IMR-90 (cell line): ENCODE data around the gene NAV2. TPM values are rescaled to one million over a fixed set of nuclear protein-coding genes. Genes with fewer than 3 reads are reported as not detected.

Experiments used
- ATAC-seq: fragments of 200-7000 bp; cut with Tn5 transposase; 2 replicates; pipeline ENCODE4 v1.9.1; 2020; ENCODE audit warnings: low read depth, mild to moderate bottlenecking, moderate library complexity
- BruUV-seq: library from RNA; stranded (reverse); fragments of 400-500 nt; replicated peaks from 2 replicates; lab custom pipeline; 2021; lab: Mats Ljungman, UMichigan
- CTCF ChIA-PET: fragments of 300-600 bp; formaldehyde crosslinking; extraction: SDS; loops from one replicate; lab custom pipeline; 2021; ENCODE audit warnings: antibody characterized with exemption; lab: Yijun Ruan, JAX
- POLR2A ChIA-PET: fragments of 300-600 bp; sonication (Branson Sonifier 250); formaldehyde crosslinking; loops from one replicate; lab custom pipeline; 2022; ENCODE audit warnings: antibody characterized with exemption; ENCODE audit not compliant: unreplicated experiment; lab: Charles Lee
- DNase-seq: peaks from one replicate; pipeline ENCODE4 v3.0.0; 2013
- H2AFZ ChIP-seq: replicated peaks from 2 replicates; pipeline ENCODE3; 2013; ENCODE audit warnings: low read length, mild to moderate bottlenecking; ENCODE audit not compliant: poor library complexity
- H2AK5ac ChIP-seq: 2 replicates; pipeline ENCODE4 v1.6.1; 2013; ENCODE audit warnings: low read depth, low read length, inconsistent platforms
- H2AK9ac ChIP-seq: replicated peaks from 2 replicates; pipeline ENCODE3; 2013; ENCODE audit warnings: mild to moderate bottlenecking, low read depth, low read length, moderate library complexity; ENCODE audit not compliant: poor library complexity
- H2BK120ac ChIP-seq: 2 replicates; pipeline ENCODE4 v1.6.1; 2013; ENCODE audit warnings: low read depth, low read length, inconsistent platforms
- H2BK15ac ChIP-seq: 3 replicates; pipeline ENCODE4 v1.6.1; 2013; ENCODE audit warnings: low read depth, low read length, inconsistent platforms
- H2BK20ac ChIP-seq: 2 replicates; pipeline ENCODE4 v1.6.1; 2013; ENCODE audit warnings: low read depth, mild to moderate bottlenecking, inconsistent platforms, low read length, moderate library complexity
- H2BK5ac ChIP-seq: 2 replicates; pipeline ENCODE4 v1.6.1; 2013; ENCODE audit warnings: mild to moderate bottlenecking, low read depth, low read length, inconsistent platforms; ENCODE audit not compliant: poor library complexity, severe bottlenecking
- H3K14ac ChIP-seq: replicated peaks from 2 replicates; pipeline ENCODE4 v1.6.1; 2013; ENCODE audit warnings: low read depth, low read length, inconsistent platforms
- H3K18ac ChIP-seq: 2 replicates; pipeline ENCODE4 v1.6.1; 2013; ENCODE audit warnings: low read depth, low read length, control low read depth
- H3K23ac ChIP-seq: 2 replicates; pipeline ENCODE4 v1.6.1; 2013; ENCODE audit warnings: low read depth, low read length, inconsistent platforms
- H3K27ac ChIP-seq: 2 replicates; pipeline ENCODE4 v1.5.1; 2013; ENCODE audit warnings: mild to moderate bottlenecking, control low read depth, low read length; ENCODE audit not compliant: insufficient read depth
- H3K27me3 ChIP-seq: 2 replicates; pipeline ENCODE4 v1.6.1; 2013; ENCODE audit warnings: low read length; ENCODE audit not compliant: control insufficient read depth, insufficient read depth
- H3K36me3 ChIP-seq: 2 replicates; pipeline ENCODE4 v1.6.1; 2013; ENCODE audit warnings: low read length, mixed read lengths; ENCODE audit not compliant: control insufficient read depth, insufficient read depth
- H3K4ac ChIP-seq: 2 replicates; pipeline ENCODE4 v1.6.1; 2013; ENCODE audit warnings: low read depth, low read length, inconsistent platforms
- H3K4me1 ChIP-seq: 2 replicates; pipeline ENCODE4 v1.6.1; 2013; ENCODE audit warnings: low read length, mixed read lengths; ENCODE audit not compliant: control insufficient read depth, insufficient read depth
- H3K4me2 ChIP-seq: 2 replicates; pipeline ENCODE4 v1.6.1; 2013; ENCODE audit warnings: low read depth, mild to moderate bottlenecking, control low read depth, low read length, moderate library complexity
- H3K4me3 ChIP-seq: 2 replicates; pipeline ENCODE4 v1.5.1; 2013; ENCODE audit warnings: low read depth, mild to moderate bottlenecking, control low read depth, low read length, moderate library complexity; ENCODE audit not compliant: insufficient read depth
- H3K56ac ChIP-seq: 2 replicates; pipeline ENCODE4 v1.6.1; 2013; ENCODE audit warnings: low read length, inconsistent platforms; ENCODE audit not compliant: insufficient read depth; ENCODE audit errors: extremely low read depth
- H3K79me1 ChIP-seq, 2 experiments: 2 replicates each; pipeline ENCODE4 v1.6.1; 2013; ENCODE audit warnings: low read length in 2 of 2, inconsistent platforms in 1 of 2, low read depth in 1 of 2
- H3K9ac ChIP-seq: 2 replicates; pipeline ENCODE4 v1.6.1; 2013; ENCODE audit warnings: low read depth, low read length, control low read depth
- H3K9me1 ChIP-seq: 2 replicates; pipeline ENCODE4 v1.6.1; 2013; ENCODE audit warnings: low read length, inconsistent platforms; ENCODE audit not compliant: insufficient read depth
- H3K9me3 ChIP-seq: 2 replicates; pipeline ENCODE4 v1.6.1; 2013; ENCODE audit warnings: low read length; ENCODE audit not compliant: control insufficient read depth, insufficient read depth
- H4K20me1 ChIP-seq: 2 replicates; pipeline ENCODE4 v1.6.1; 2013; ENCODE audit warnings: low read length, inconsistent platforms; ENCODE audit not compliant: insufficient read depth
- H4K5ac ChIP-seq: 2 replicates; pipeline ENCODE4 v1.6.1; 2013; ENCODE audit warnings: mild to moderate bottlenecking, low read depth, low read length, control low read depth
- H4K8ac ChIP-seq, 2 experiments: 2 replicates each; pipeline ENCODE4 v1.6.1; 2013; ENCODE audit warnings: low read depth in 2 of 2, low read length in 2 of 2, control low read depth in 1 of 2, inconsistent platforms in 1 of 2
- H4K91ac ChIP-seq: 2 replicates; pipeline ENCODE4 v1.6.1; 2013; ENCODE audit warnings: low read depth, low read length, inconsistent platforms; ENCODE audit not compliant: insufficient read depth
- BHLHE40 ChIP-seq: fragments of 150-350 bp; IDR thresholded peaks from 2 replicates; pipeline ENCODE4 v1.6.1; 2016; ENCODE audit warnings: mild to moderate bottlenecking, low read depth, low read length
- CEBPB ChIP-seq: IDR thresholded peaks from 2 replicates; pipeline ENCODE4 v1.6.1; 2012; ENCODE audit warnings: low read depth, low read length, improper control_type of control experiment
- CHD1 ChIP-seq: IDR thresholded peaks from 2 replicates; pipeline ENCODE4 v1.6.1; 2012; ENCODE audit warnings: low read depth, low read length, improper control_type of control experiment
- FOS ChIP-seq: fragments of 150-350 bp; IDR thresholded peaks from 2 replicates; pipeline ENCODE4 v1.6.1; 2016; ENCODE audit warnings: low read depth, low read length
- MAFK ChIP-seq: IDR thresholded peaks from 2 replicates; pipeline ENCODE4 v1.6.1; 2012; ENCODE audit warnings: low read depth, low read length, improper control_type of control experiment
- MAZ ChIP-seq: IDR thresholded peaks from 2 replicates; pipeline ENCODE4 v1.6.1; 2012; ENCODE audit warnings: low read depth, mild to moderate bottlenecking, low read length, improper control_type of control experiment, moderate library complexity, borderline replicate concordance
- RAD21 ChIP-seq: IDR thresholded peaks from 2 replicates; pipeline ENCODE4 v1.6.1; 2012; ENCODE audit warnings: low read length, improper control_type of control experiment
- RCOR1 ChIP-seq: IDR thresholded peaks from 2 replicates; pipeline ENCODE4 v1.6.1; 2012; ENCODE audit warnings: mild to moderate bottlenecking, low read length, improper control_type of control experiment; ENCODE audit not compliant: insufficient replicate concordance
- RFX5 ChIP-seq: IDR thresholded peaks from 2 replicates; pipeline ENCODE4 v1.8.0; 2012; ENCODE audit warnings: low read depth, mild to moderate bottlenecking, low read length, moderate library complexity
- SMC3 ChIP-seq: fragments of 150-350 bp; IDR thresholded peaks from 2 replicates; pipeline ENCODE4 v1.6.1; 2016; ENCODE audit warnings: low read depth, mild to moderate bottlenecking, antibody characterized with exemption, low read length, moderate library complexity
- WGBS, 2 experiments: methylation state at CpG; one replicate each; pipeline versions ENCODE4 v1.1.5 to v1.1.7; 2013; ENCODE audit warnings: missing lambda C conversion rate in 2 of 2; ENCODE audit not compliant: insufficient read length in 1 of 2; ENCODE audit errors: extremely low coverage in 2 of 2; 5-methylcytosine and 5-hydroxymethylcytosine counted together
- dilution Hi-C: fragments of 300-500 bp; cut with HindIII; formaldehyde crosslinking; loops from one replicate; pipeline ENCODE4 v1.14.3; 2018; ENCODE audit warnings: low sequenced_read_pairs; ENCODE audit not compliant: unreplicated experiment
- in situ Hi-C: fragments of 300-500 bp; cut with MboI; formaldehyde crosslinking; loops from 3 replicates; pipeline ENCODE4 v1.14.3; 2019; ENCODE audit warnings: low sequenced_read_pairs, inconsistent platforms, mixed read lengths
- intact Hi-C: fragments of 100-400 bp; cut with micrococcal nuclease; formaldehyde crosslinking; loops from 2 replicates; pipeline ENCODE4 v1.10.0; 2022
- polyA plus RNA-seq, 3 experiments: library from polyadenylated mRNA; depleted of rRNA; stranded (reverse); fragments of >200 nt; gene quantifications; 2 replicates each; pipeline ENCODE4 v1.2.3, GENCODE V29; 2012; ENCODE audit warnings: low replicate concordance in 1 of 3
- total RNA-seq: library from RNA; depleted of rRNA; stranded (reverse); fragments of >200 nt; gene quantifications from 2 replicates; pipeline ENCODE4 v1.2.3, GENCODE V29; 2012
- TF ChIP-seq, protein P1 (sequence below): conservative IDR thresholded peaks from 2 replicates; pipeline ENCODE4 v1.5.1; 2012; ENCODE audit warnings: mild to moderate bottlenecking, low read depth, low read length, improper control_type of control experiment
- TF ChIP-seq, protein P2 (sequence below): fragments of 150-350 bp; IDR thresholded peaks from 2 replicates; pipeline ENCODE4 v1.6.1; 2017; ENCODE audit warnings: mild to moderate bottlenecking, antibody characterized with exemption, low read length, low read depth
- TF ChIP-seq, protein P3 (sequence below): fragments of 150-350 bp; IDR thresholded peaks from 2 replicates; pipeline ENCODE4 v1.6.1; 2016; ENCODE audit warnings: low read depth, mild to moderate bottlenecking, low read length, moderate library complexity, borderline replicate concordance

The NAV2 gene
- total and polyA plus RNA-seq, 2 of the 4 experiments (the other 2 are of a cell fraction) = 4.5 to 12.6 TPM

DNA sequence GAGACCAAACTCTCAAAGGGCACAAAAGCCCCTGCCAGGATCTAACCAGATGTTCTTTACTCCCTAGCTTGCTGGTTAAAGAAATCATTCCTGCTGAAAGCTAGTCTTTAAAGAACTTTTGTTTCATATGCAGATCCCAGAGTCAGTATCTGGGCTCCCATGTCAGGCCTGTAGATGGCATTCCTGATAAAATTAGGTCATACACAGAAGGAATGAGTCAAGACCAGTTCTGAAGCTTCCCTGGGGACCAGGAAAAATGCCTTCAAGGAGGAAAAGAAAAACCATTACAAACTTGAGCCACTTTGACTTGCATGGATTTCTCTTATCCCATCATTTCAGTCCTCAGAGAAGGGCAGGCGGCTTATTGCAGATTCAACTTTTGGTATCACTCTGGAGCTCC is 441.7 kb downstream of the NAV2 start:
- intact Hi-C loops = loop anchor here (10.0 kb wide), 1 partner anchor 440 kb away; the partner anchor contains the start of gene SLC6A5
- H3K14ac ChIP-seq = no peak overlapping the region
- H3K18ac ChIP-seq = no peak overlapping the region
- in situ Hi-C loops = no loop called here
- H3K4me1 ChIP-seq = no peaks in the 10 kb centered on the region
- peaks cover 5% of the 10 kb centered on the region; the same call in 1 of the 2 replicates for H3K9me3 ChIP-seq
- no peak overlapping the region for H3K4me3 ChIP-seq
- no peak overlapping the region for H3K56ac ChIP-seq
- no CpG with 5 or more reads among the region's 1 CpG for WGBS, 2 experiments
- dilution Hi-C loops = no loop called here
- peaks cover 53% of the 10 kb centered on the region for H3K27me3 ChIP-seq
- no peak overlapping the region for H2BK120ac ChIP-seq
- H2BK15ac ChIP-seq = no peak overlapping the region
- POLR2A ChIA-PET = no interaction called here
- H2BK20ac ChIP-seq = no peak overlapping the region
- no peak overlapping the region for H3K4ac ChIP-seq
- H4K20me1 ChIP-seq = no peaks in the 10 kb centered on the region
- no peak overlapping the region for H2AFZ ChIP-seq
- H3K36me3 ChIP-seq = no peaks in the 10 kb centered on the region
- no peak overlapping the region for H2BK5ac ChIP-seq
- no peak; the same call in 1 of the 2 replicates for ATAC-seq
- TF ChIP-seq MAZ (no peak), BHLHE40 (no peak), CEBPB (no peak), MAFK (no peak), CHD1 (no peak), FOS (no peak), RCOR1 (no peak), RAD21 (no peak), SMC3 (no peak), RFX5 (no peak)
- TF ChIP-seq, protein P1, sequence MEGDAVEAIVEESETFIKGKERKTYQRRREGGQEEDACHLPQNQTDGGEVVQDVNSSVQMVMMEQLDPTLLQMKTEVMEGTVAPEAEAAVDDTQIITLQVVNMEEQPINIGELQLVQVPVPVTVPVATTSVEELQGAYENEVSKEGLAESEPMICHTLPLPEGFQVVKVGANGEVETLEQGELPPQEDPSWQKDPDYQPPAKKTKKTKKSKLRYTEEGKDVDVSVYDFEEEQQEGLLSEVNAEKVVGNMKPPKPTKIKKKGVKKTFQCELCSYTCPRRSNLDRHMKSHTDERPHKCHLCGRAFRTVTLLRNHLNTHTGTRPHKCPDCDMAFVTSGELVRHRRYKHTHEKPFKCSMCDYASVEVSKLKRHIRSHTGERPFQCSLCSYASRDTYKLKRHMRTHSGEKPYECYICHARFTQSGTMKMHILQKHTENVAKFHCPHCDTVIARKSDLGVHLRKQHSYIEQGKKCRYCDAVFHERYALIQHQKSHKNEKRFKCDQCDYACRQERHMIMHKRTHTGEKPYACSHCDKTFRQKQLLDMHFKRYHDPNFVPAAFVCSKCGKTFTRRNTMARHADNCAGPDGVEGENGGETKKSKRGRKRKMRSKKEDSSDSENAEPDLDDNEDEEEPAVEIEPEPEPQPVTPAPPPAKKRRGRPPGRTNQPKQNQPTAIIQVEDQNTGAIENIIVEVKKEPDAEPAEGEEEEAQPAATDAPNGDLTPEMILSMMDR = no peak
- TF ChIP-seq, protein P2, sequence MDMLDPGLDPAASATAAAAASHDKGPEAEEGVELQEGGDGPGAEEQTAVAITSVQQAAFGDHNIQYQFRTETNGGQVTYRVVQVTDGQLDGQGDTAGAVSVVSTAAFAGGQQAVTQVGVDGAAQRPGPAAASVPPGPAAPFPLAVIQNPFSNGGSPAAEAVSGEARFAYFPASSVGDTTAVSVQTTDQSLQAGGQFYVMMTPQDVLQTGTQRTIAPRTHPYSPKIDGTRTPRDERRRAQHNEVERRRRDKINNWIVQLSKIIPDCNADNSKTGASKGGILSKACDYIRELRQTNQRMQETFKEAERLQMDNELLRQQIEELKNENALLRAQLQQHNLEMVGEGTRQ = no peak
- TF ChIP-seq, protein P3, sequence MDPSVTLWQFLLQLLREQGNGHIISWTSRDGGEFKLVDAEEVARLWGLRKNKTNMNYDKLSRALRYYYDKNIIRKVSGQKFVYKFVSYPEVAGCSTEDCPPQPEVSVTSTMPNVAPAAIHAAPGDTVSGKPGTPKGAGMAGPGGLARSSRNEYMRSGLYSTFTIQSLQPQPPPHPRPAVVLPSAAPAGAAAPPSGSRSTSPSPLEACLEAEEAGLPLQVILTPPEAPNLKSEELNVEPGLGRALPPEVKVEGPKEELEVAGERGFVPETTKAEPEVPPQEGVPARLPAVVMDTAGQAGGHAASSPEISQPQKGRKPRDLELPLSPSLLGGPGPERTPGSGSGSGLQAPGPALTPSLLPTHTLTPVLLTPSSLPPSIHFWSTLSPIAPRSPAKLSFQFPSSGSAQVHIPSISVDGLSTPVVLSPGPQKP = no peak
- CTCF ChIA-PET = no interaction called here
- BruUV-seq = no TSS peak
- no peak overlapping the region; the same call in 1 of the 2 replicates for H3K23ac ChIP-seq
- H3K27ac ChIP-seq = no peak overlapping the region
- H4K8ac ChIP-seq = no peak overlapping the region
- no peak overlapping the region for H3K9ac ChIP-seq
- H4K5ac ChIP-seq = no peak overlapping the region
- H4K91ac ChIP-seq = no peak overlapping the region
- no peak overlapping the region for H3K4me2 ChIP-seq
- H3K79me1 ChIP-seq = no peaks in the 10 kb centered on the region
- H2AK5ac ChIP-seq = no peak overlapping the region
- no peaks in the 10 kb centered on the region for H3K9me1 ChIP-seq
- no peak for DNase-seq
- H2AK9ac ChIP-seq = no peak overlapping the region
